Stomach (tissue), 4 donors: Measurements from ENCODE around the gene ZNF628.

Experiments used
- POLR2A ChIP-seq, 4 donors: fragments of 450-650 bp; IDR thresholded peaks; one replicate each; pipeline ENCODE4 v1.6.1; 2016; ENCODE audit warnings: antibody characterized with exemption in 4 of 4, control low read depth in 2 of 4, mild to moderate bottlenecking in 1 of 4, moderate library complexity in 1 of 4
- TF ChIP-seq, protein P1 (sequence below), 7 experiments: fragments of 450-650 bp in 4 of 7; fragments of 200-600 bp in 3 of 7; sonication (generic) in 3 of 7; IDR thresholded peaks; one replicate each; pipeline ENCODE4 v1.5.1; 2016 to 2019; ENCODE audit warnings: antibody characterized with exemption in 7 of 7, control low read depth in 2 of 7, mild to moderate bottlenecking in 1 of 7

DNA sequence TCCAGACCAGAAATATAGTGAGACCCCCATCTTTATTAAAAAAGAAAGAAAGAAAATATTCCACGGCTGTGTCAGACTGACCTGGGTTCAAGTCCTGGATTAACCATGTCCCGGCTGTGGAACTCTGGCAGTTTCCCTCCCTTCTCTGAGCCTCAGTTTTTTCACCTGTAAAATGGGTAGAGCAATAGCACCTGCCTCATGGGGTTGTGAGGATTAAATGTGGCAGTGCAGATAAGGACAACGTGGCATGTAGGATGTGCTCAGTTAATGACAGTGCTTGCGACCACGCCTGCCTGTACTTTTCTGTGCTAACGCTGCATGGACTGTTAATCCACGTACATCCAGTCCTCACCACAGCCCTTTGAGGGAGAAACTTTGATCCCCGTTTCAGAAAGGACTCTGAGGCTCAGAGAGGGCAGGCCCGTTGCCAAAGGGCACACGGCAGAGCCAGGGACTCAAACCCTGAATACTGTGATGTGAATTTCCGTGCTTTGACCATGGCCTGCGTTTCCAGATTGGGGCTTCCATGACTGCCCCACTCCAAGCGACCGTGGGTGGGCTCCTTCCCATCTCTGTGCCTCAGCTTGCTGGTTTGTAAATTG lies 44.4 kb downstream of the ZNF628 start:
- no peak for TF ChIP-seq POLR2A (IDR thresholded peaks at IDR 0.05)
- TF ChIP-seq, protein P1, sequence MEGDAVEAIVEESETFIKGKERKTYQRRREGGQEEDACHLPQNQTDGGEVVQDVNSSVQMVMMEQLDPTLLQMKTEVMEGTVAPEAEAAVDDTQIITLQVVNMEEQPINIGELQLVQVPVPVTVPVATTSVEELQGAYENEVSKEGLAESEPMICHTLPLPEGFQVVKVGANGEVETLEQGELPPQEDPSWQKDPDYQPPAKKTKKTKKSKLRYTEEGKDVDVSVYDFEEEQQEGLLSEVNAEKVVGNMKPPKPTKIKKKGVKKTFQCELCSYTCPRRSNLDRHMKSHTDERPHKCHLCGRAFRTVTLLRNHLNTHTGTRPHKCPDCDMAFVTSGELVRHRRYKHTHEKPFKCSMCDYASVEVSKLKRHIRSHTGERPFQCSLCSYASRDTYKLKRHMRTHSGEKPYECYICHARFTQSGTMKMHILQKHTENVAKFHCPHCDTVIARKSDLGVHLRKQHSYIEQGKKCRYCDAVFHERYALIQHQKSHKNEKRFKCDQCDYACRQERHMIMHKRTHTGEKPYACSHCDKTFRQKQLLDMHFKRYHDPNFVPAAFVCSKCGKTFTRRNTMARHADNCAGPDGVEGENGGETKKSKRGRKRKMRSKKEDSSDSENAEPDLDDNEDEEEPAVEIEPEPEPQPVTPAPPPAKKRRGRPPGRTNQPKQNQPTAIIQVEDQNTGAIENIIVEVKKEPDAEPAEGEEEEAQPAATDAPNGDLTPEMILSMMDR (IDR thresholded peaks at IDR 0.05) = no peak
